ENCODE results near the gene NR3C1. TPM values are rescaled to one million over a fixed set of nuclear protein-coding genes. Genes with fewer than 3 reads are reported as not detected.

NR3C1 gene
- total RNA-seq, 4 donors from 2014 or later = 56.7 to 79.1 (median 64.4) TPM

GRCh38 chr5:143254819-143255218 is 148.7 kb downstream of the NR3C1 start:
- in situ Hi-C loops (cut with MboI; ENCODE audit: low sequenced_read_pairs in 4 of 4) = no loop called here
- Histone ChIP-seq H3K27me3 (no peaks in the 10 kb centered on the region), H3K36me3 (no peaks in the 10 kb centered on the region), H3K27ac (no peak overlapping the region), H3K9me3 (no peaks in the 10 kb centered on the region), H3K4me3 (no peak overlapping the region), H3K4me1 (peaks cover 0 to 4% of the 10 kb centered on the region in 2 donors)
- no peak for DNase-seq
- no peak for ATAC-seq
- TF ChIP-seq POLR2A (IDR thresholded peaks at IDR 0.05) (no peak), CTCF (IDR thresholded peaks at IDR 0.05 in 4 of 5, conservative IDR thresholded peaks at IDR 0.05 in 1 of 5) (no peak)
- intact Hi-C loops (cut with DNase I; ENCODE audit: low total_unique reads) = no loop called here

- Histone ChIP-seq H3K9me3 (no peaks in the 10 kb centered on the region), H3K27ac (no peak overlapping the region), H3K27me3 (no peaks in the 10 kb centered on the region), H3K4me1 (peaks cover 5 to 17% of the 10 kb centered on the region in 2 donors), H3K36me3 (no peaks in the 10 kb centered on the region), H3K4me3 (no peak overlapping the region)
- DNase-seq (no peak), ATAC-seq (no peak)
- TF ChIP-seq CTCF (IDR thresholded peaks at IDR 0.05 in 4 of 5, conservative IDR thresholded peaks at IDR 0.05 in 1 of 5) (no peak), POLR2A (IDR thresholded peaks at IDR 0.05) (no peak)
- intact Hi-C loops (cut with DNase I; ENCODE audit: low total_unique reads) (no loop called here), in situ Hi-C loops (cut with MboI; ENCODE audit: low sequenced_read_pairs in 4 of 4) (no loop called here)
Measured at GRCh38 chr5:143251946-143252345, 151.5 kb downstream of the NR3C1 start.

GRCh38 chr5:143251190-143251589 is 152.3 kb downstream of the NR3C1 start:
- in situ Hi-C loops (cut with MboI; ENCODE audit: low sequenced_read_pairs in 4 of 4) (no loop called here), intact Hi-C loops (cut with DNase I; ENCODE audit: low total_unique reads) (no loop called here)
- TF ChIP-seq POLR2A (IDR thresholded peaks at IDR 0.05) (no peak), CTCF (IDR thresholded peaks at IDR 0.05 in 4 of 5, conservative IDR thresholded peaks at IDR 0.05 in 1 of 5) (no peak)
- Histone ChIP-seq H3K27me3 (no peaks in the 10 kb centered on the region), H3K4me3 (no peak overlapping the region), H3K27ac (no peak overlapping the region), H3K9me3 (no peaks in the 10 kb centered on the region), H3K36me3 (no peaks in the 10 kb centered on the region), H3K4me1 (peaks cover 5 to 22% of the 10 kb centered on the region in 2 donors)
- DNase-seq (no peak), ATAC-seq (no peak)

- H3K27me3 ChIP-seq = no peaks in the 10 kb centered on the region
- TF ChIP-seq CTCF (IDR thresholded peaks at IDR 0.05 in 4 of 5, conservative IDR thresholded peaks at IDR 0.05 in 1 of 5) (no peak), POLR2A (IDR thresholded peaks at IDR 0.05) (no peak)
- H3K36me3 ChIP-seq = no peaks in the 10 kb centered on the region
- no peaks in the 10 kb centered on the region for H3K9me3 ChIP-seq
- peak overlapping the region; percentile 64 to 95 (median 82) for H3K27ac ChIP-seq
- H3K4me1 ChIP-seq = peaks cover 14 to 34% of the 10 kb centered on the region in 2 donors
- in situ Hi-C loops (cut with MboI; ENCODE audit: low sequenced_read_pairs in 4 of 4) (loop anchor here in 1 of 4 donors (10.0 kb wide), 2 partner anchors 115 to 155 kb away; partner anchors contain the start of gene NR3C1), intact Hi-C loops (cut with DNase I; ENCODE audit: low total_unique reads) (loop anchor here (5.0 kb wide), 1 partner anchor 67 kb away; no protein-coding TSS in a partner anchor)
- ATAC-seq = no peak
- no peak for DNase-seq
- H3K4me3 ChIP-seq = no peak overlapping the region
Measured at GRCh38 chr5:143249851-143250250, 153.6 kb downstream of the NR3C1 start.

Measured in gastrocnemius medialis (tissue), 4 donors.